Colonic mucosa (tissue), 4 donors: ENCODE data around the gene PARP3. TPM values are rescaled to one million over a fixed set of nuclear protein-coding genes. Genes with fewer than 3 reads are reported as not detected.

Source experiments
- DNase-seq: peaks from one replicate; pipeline ENCODE4 v3.0.0-alpha.2; 2020
- H3K27ac ChIP-seq: fragments of 200-600 bp; one replicate; pipeline ENCODE4 v1.8.0; 2021
- H3K27me3 ChIP-seq: fragments of 200-600 bp; one replicate; pipeline ENCODE4 v1.8.0; 2021
- H3K36me3 ChIP-seq: fragments of 200-600 bp; one replicate; pipeline ENCODE4 v1.8.0; 2021
- H3K4me1 ChIP-seq: fragments of 200-600 bp; one replicate; pipeline ENCODE4 v1.8.0; 2021; ENCODE audit warnings: mild to moderate bottlenecking
- H3K4me3 ChIP-seq: fragments of 200-600 bp; one replicate; pipeline ENCODE4 v1.8.0; 2021
- H3K9ac ChIP-seq, 2 donors: one replicate each; pipeline ENCODE4 v1.7.0; 2013; ENCODE audit warnings: control low read depth in 2 of 2, low read depth in 2 of 2, low read length in 2 of 2
- H3K9me3 ChIP-seq: fragments of 200-600 bp; one replicate; pipeline ENCODE4 v1.8.0; 2021
- CTCF ChIP-seq: fragments of 200-600 bp; IDR thresholded peaks from one replicate; pipeline ENCODE4 v1.8.0; 2022; ENCODE audit warnings: antibody characterized with exemption, mild to moderate bottlenecking
- intact Hi-C: fragments of 100-400 bp; cut with DNase I; formaldehyde crosslinking; loops from one replicate; pipeline ENCODE4 v1.14.1; 2022
- total RNA-seq, 2 donors: library from RNA; stranded (reverse); fragmentation: NEBNext Ultra II Directional in 1 of 2; extraction: Animal tissue kit (Norgen Biotek cat#: 25700) in 1 of 2; gene quantifications; one replicate each; pipeline ENCODE4 v1.2.1, GENCODE V29; 2021
- donor health status: healthy.
- donor health status: DM: no; HTN: no; CAD: no.
- donor health status: DM: no; HTN: no; CAD: no.

Gene PARP3
- total RNA-seq, 2 donors from 2014 or later, result 17.0 to 18.0 TPM

DNA sequence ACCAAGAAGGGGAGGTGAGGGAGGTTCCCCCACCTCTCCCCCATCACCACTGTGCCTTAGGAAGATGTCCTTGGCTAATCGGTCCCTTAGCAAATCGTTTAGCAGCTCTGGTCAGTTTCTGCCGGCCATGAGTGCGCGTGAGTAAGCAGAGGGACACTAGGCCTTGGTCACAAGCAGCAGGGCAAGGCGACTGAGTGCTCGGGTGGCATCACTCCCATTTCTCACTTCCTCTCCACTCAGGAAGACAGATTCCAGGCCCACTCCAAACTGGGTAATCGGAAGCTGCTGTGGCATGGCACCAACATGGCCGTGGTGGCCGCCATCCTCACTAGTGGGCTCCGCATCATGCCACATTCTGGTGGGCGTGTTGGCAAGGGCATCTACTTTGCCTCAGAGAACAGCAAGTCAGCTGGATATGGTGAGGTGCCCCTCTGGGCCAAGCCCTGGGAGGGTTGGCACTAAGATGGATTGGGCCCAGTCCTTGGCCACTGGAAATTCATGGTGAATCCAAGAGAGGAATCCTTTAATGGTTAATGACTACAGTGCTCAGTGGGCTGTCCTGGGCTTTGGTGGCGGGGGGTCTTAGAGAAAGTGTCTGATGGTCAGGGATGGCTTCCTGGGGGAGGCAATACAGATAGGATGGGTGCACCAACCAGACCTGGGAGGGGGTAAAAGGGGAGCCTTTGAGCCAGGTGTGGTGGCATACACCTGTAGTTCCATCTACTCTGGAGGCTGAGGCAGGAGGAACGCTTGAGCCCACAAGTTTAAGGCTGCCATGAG is 4.0 kb downstream of the PARP3 start:
- Histone ChIP-seq H3K9ac (no peak overlapping the region), H3K27ac (no peak overlapping the region), H3K4me3 (no peak overlapping the region), H3K36me3 (no peaks in the 10 kb centered on the region), H3K9me3 (no peaks in the 10 kb centered on the region), H3K27me3 (no peaks in the 10 kb centered on the region), H3K4me1 (peaks cover 8% of the 10 kb centered on the region)
- no peak for DNase-seq
- TF ChIP-seq CTCF, result no peak
- intact Hi-C loops, result no loop called here

DNA sequence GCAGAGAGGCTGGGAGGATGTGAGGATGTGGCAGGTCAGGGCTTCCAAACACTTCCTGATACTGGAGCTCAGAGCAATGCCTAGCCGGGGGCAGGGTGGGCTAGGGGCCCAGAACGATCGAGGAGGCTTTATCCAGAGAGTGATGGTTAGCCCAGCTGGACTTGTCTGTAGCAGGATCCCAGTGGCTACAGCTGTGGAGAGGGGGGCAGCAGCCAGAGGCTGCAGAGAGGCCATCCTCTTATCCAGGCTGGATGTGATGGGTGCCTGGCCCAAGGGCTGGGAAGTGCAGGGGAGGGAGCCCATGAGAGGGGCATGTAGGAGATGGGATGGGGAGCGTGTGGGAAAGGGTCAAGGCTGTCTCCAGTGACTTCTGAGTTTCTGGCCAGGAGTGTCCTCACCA is 4.6 kb downstream of the PARP3 start:
- Histone ChIP-seq H3K9me3 (no peaks in the 10 kb centered on the region), H3K4me1 (peaks cover 8% of the 10 kb centered on the region), H3K27me3 (no peaks in the 10 kb centered on the region), H3K4me3 (no peak overlapping the region), H3K36me3 (no peaks in the 10 kb centered on the region), H3K9ac (no peak overlapping the region), H3K27ac (no peak overlapping the region)
- TF ChIP-seq CTCF, result no peak
- DNase-seq, result no peak
- intact Hi-C loops, result no loop called here

GRCh38 chr3:51947215-51947900 is 5.2 kb downstream of the PARP3 start:
- DNase-seq, result no peak
- no peak for TF ChIP-seq CTCF

GRCh38 chr3:51948016-51948580 is 5.9 kb downstream of the PARP3 start:
- no peaks in the 10 kb centered on the region for H3K36me3 ChIP-seq
- no peak overlapping the region for H3K4me3 ChIP-seq
- H3K9ac ChIP-seq, result no peak overlapping the region
- intact Hi-C loops, result no loop called here
- H3K9me3 ChIP-seq, result no peaks in the 10 kb centered on the region
- no peak overlapping the region for H3K27ac ChIP-seq
- no peaks in the 10 kb centered on the region for H3K27me3 ChIP-seq
- peaks cover 3% of the 10 kb centered on the region for H3K4me1 ChIP-seq
- no peak for TF ChIP-seq CTCF
- no peak for DNase-seq

More at GRCh38 chr3:51947215-51947900, 5.2 kb downstream of the PARP3 start:
- intact Hi-C loops, result no loop called here
- H3K9me3 ChIP-seq, result no peaks in the 10 kb centered on the region
- H3K4me3 ChIP-seq, result no peak overlapping the region
- no peak overlapping the region for H3K27ac ChIP-seq
- H3K36me3 ChIP-seq, result no peaks in the 10 kb centered on the region
- no peaks in the 10 kb centered on the region for H3K27me3 ChIP-seq
- no peak overlapping the region for H3K9ac ChIP-seq
- peaks cover 8% of the 10 kb centered on the region for H3K4me1 ChIP-seq

DNA sequence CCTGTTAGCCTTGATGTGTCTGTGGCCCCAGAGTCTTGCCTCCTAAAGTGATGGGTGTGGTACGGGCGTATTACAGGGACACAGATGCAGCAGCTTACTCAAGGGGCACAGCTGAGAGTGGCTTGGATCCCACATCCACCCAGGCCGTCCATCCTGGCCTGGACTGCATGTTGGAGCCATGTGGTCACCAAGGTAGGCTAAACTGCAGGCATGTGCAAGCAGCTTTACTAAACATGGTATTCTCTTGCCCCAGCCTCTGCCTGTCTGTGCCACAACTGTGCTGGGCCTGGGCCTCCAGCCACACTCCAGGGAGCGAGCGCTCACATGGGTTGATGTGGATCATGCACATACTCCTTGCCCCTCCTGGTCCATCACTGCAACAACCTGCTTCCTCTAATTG is 7.0 kb downstream of the PARP3 start:
- no peaks in the 10 kb centered on the region for H3K9me3 ChIP-seq
- H3K27me3 ChIP-seq, result no peaks in the 10 kb centered on the region
- no peak overlapping the region for H3K27ac ChIP-seq
- no peaks in the 10 kb centered on the region for H3K36me3 ChIP-seq
- H3K9ac ChIP-seq, result no peak overlapping the region
- H3K4me1 ChIP-seq, result no peaks in the 10 kb centered on the region
- H3K4me3 ChIP-seq, result no peak overlapping the region
- DNase-seq, result no peak
- TF ChIP-seq CTCF, result no peak
- intact Hi-C loops, result no loop called here
